GM18867 (cell line): ENCODE measurements around the gene MEX3D.
"Not testable (repeated sequence)": the region's sequence is repeated elsewhere in the genome, so short reads cannot be mapped to it uniquely, and the experiment has no call there.

Experiments
- ATAC-seq: cut with Tn5 transposase; IDR thresholded peaks from one replicate; pipeline ENCODE4 v1.9.1; 2021; ENCODE audit warnings: mild to moderate bottlenecking, moderate library complexity; ENCODE audit not compliant: unreplicated experiment

Gene MEX3D

DNA sequence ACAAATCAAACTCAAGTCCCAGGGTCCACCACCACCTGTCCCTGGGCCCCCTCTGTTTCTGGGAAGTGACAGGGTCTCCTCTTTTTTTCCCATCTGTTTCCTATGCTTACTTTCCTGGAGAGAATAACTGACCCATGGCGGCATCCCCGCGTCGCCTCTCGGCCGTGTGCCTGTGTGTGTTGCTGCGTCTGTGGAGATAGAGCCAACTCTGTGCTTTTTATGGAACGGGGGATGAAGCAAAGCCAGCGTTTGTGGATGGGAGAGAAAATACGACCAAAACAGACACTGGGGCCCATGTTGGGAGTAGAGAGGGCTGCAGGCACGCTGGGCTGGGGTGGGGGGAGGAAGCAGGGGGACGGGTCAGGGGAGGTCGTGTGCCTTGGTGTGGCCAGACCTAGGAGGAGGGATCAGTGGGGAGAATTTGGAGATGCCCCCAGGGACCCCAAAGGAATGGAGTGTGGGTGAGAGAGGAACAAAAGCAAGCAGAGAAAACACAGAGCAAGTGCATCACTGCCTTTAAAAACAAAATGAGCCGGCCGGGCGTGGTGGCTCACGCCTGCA, 27.7 kb downstream of the MEX3D start:
- no peak for ATAC-seq

DNA sequence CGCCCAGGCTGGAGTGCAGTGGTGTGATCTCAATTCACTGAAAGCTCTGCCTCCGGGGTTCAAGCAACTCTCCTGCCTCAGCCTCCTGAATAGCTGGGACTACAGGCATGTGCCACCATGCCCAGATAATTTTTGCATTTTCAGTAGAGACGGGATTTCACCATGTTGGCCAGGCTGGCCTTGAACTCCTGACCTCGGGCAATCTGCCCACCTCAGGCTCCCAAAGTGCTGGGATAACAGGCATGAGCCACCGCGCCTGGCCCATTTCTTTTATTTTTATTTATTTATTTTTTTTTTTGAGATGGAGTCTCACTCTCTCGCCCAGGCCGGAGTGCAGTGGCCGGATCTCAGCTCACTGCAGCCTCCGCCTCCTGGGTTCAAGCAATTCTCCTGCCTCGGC, 28.4 kb downstream of the MEX3D start:
- not testable (repeated sequence) for ATAC-seq

DNA sequence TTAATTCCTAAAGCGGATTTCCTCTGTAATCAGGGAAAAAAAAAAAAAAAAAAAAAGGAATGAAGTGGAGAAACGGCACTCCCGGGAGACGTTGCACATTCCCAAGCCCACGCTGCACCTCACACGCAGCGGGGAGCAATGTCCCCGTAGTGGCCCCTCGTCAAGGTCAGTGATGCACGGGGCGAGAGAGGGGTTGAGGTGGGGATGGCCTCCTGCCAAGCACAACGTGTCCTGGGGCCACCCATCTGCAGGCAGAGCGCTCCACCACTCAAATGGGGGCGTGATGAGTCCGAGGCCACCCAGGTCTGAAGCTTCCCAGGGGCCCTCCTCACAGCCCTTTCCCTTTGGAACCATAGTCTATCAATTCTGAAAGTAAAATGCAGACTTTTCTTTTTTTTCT, 29.1 kb downstream of the MEX3D start:
- ATAC-seq, result no peak

GRCh38 chr19:1535699-1536098, 32.4 kb downstream of the MEX3D start:
- not testable (repeated sequence) for ATAC-seq

- ATAC-seq, result no peak
Measured at GRCh38 chr19:1534972-1535371, 33.2 kb downstream of the MEX3D start.

DNA sequence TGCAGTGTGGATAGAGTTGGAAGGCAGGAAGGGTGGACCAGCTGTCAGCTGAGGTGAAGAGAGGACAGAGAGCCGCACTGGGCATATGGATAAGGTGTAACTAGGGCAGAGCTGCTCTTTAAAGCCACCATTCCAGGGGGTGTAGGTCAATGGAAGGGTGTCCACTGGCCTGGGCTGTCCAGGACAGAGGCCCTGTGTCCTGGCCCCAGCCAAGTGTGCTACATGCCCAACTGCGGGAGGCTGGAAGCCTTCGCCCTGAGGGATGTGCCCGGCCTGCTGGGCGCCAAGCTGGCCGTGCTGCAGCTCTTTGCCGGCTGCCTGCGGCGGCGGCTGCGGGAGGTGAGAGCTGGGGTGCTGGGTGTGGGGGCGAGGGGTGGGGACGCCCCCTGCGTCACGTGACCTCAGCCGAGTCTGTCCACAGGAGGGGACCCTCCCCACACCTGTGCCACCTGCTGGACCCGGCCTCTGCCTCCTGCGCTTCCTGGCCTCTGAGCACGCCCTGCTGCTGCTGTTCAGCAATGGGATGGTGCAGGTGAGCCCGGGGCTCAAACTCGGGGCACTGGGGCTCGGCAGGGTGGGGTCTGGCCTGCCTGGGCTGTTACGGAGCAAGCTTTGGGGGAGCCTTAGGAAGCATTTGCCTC, 34.5 kb downstream of the MEX3D start:
- ATAC-seq, result no peak

DNA sequence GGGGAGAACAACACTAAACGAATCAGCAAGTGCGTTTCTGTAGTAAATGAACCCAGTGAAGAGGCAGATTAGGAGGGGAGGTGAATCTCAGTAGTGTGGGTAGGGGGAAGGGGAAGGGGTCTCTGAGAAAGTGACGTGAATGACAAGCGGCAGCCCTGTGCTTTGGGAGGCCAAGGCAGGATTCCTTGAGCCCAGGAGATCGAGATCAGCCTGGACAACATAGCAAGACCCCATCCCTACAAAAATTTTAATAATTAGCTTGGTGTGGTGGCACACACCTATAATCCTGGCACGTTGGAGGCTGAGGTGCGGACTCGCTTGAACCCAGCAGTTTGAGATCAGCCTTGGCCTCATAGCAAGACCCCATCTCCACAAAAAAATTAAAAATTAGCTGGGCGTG, 36.1 kb downstream of the MEX3D start:
- ATAC-seq, result no peak

GRCh38 chr19:1531587-1531986, 36.5 kb downstream of the MEX3D start:
- ATAC-seq, result no peak

GRCh38 chr19:1530856-1531255, 37.3 kb downstream of the MEX3D start:
- ATAC-seq, result not testable (repeated sequence)

DNA sequence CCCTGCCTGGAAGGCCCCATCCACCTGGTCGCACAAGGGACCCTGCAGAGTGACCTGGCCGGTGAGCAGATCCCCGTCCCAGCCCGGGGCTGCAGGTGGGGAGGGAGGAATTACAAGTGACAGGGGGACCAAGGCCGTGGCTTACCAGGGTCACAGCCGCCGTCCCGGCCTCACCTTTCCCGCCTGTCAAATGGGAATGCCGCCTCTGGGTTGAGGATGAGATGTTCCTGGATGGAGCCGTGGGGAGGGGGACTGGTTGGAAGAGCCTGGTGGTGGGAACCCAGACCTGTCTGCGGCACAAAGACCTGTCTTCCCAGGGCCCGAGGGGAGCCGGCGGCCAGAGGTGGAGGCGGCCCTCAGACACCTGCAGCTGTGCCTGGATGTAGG, 38.7 kb downstream of the MEX3D start:
- ATAC-seq, result no peak

GRCh38 chr19:1528596-1529429, 39.3 kb downstream of the MEX3D start:
- ATAC-seq, result no peak

- ATAC-seq, result no peak
Measured at GRCh38 chr19:1527650-1528309, 40.3 kb downstream of the MEX3D start.

DNA sequence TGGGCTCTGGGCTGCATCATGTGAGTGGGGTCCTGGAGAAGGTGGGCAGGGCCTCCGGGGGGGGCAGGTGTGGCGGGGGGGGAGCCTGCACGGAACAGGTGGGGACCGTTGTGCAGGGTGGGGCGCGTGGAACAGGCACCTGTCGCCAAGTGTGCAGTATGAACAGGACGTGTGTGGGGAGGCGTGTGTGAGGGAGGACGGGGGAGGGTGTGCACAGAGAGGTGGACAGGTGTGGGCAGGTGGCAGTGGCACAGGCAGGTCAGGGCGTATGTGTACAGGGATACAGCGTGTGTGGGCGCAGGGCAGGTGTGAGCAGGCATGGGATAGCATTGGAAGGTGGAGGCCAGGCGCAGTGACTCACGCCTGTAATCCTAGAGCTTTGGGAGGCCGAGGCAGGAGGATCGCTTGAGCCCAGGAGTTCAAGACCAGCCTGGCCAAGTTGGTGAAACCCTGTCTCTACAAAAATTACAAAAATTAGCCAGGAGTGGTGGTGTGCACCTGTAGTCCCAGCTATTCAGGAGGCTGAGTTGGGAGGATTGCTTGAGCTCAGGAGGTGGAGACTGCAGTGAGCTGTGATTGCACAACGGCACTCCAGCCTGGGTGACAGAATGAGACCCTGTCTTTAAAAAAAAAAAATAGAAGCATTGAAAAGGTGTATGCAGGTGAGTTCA, 41.0 kb downstream of the MEX3D start:
- no peak for ATAC-seq

- ATAC-seq, result no peak
Measured at GRCh38 chr19:1526066-1526778, 41.9 kb downstream of the MEX3D start.

- ATAC-seq, result no peak
Measured at GRCh38 chr19:1525343-1525742, 42.8 kb downstream of the MEX3D start.

DNA sequence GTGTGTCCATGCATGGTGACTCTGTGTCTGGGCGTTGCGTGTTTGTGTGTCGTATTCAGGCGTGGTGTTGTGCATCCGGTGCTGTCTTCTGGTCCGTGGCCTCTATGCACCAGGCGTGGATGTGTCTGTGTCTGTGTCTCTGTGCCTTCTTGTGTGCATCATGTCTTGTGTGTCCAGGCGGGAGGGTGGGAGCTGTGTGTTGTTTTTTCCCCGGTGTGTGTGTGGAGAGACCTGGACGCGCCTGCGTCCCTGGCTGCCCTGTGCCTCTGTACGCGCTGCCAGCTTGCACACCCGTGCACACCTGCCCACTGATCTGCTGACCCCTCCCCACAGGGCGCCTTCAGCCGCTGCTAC, 43.2 kb downstream of the MEX3D start:
- no peak for ATAC-seq

DNA sequence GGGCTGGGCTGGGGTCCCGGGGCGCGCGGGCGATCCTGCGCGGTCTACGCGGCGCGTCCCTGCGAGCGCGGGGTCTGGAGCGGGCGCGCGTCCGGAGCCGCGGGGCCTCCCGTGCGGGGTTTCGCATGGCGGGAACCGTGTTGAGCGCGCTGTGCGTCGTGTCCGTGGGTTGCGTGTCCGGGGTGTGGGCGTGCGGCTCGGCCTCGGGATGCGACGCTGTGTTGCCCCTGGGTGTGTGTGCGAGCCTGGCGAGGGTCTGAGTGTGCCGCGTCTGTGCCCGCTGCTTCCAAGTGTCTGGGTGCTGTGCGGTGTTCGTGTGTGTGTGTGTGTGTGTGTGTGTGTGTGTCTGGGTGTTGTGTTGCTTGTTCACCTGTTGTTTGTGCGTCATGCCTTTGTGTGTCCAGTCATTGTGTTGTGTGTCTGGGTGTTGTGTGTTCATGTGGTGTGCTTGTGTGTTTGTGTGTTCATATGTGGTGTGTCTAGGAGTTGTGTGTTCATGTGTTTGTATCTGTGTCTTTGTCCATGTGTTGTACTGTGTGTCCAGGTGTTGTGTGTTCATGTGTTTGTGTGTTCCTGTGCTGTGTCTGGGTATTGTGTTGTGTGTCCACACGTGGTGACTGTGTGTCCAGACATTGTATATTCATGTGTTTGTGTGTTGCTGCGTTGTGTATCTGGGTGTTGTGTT, 43.7 kb downstream of the MEX3D start:
- ATAC-seq, result no peak

- ATAC-seq, result no peak
Measured at GRCh38 chr19:1523412-1524286, 44.5 kb downstream of the MEX3D start, which contains the start of gene PLK5. PLK5 (plus strand) TSS chr19:1524077; CDS start chr19:1526997, 2,920 bp downstream.

- no peak for ATAC-seq
Measured at GRCh38 chr19:1522838-1523237, 45.3 kb downstream of the MEX3D start.
